ENCODE data around the gene OTUB2.

GRCh38 chr14:94000267-94000666 is 25.9 kb upstream of the OTUB2 start:
- TF ChIP-seq CTCF (conservative IDR thresholded peaks at IDR 0.05; ENCODE audit: low read depth, low read length), result no peak
- TF ChIP-seq EZH2phosphoT487 (IDR thresholded peaks at IDR 0.05; ENCODE audit: borderline replicate concordance, low read length), result no peak
- no peak for TF ChIP-seq EZH2 (IDR thresholded peaks at IDR 0.05; ENCODE audit: low read length, unreplicated experiment)

Data from PC-3 (cell line).